Stomach (tissue), 9 donors: ENCODE data around the gene AAMP. TPM values are rescaled to one million over a fixed set of nuclear protein-coding genes. Genes with fewer than 3 reads are reported as not detected.

Experiments used
- DNase-seq, 2 donors: peaks; one replicate each; pipeline versions ENCODE4 v3.0.0 to v3.0.0-alpha.2; 2013 to 2019
- H3K27ac ChIP-seq, 5 donors: fragments of 200-600 bp in 4 of 5; sonication (generic) in 4 of 5; one replicate each; pipeline ENCODE4 v1.5.1; 2013 to 2019; ENCODE audit warnings: mild to moderate bottlenecking in 1 of 5, moderate library complexity in 1 of 5
- H3K27me3 ChIP-seq, 3 donors: fragments of 200-600 bp; sonication (generic); one replicate each; pipeline ENCODE4 v1.5.1; 2017 to 2019; ENCODE audit warnings: mixed run types in 1 of 3
- H3K36me3 ChIP-seq, 4 donors: fragments of 200-600 bp; sonication (generic); 1 replicate in 3 of 4; 2 replicates in 1 of 4; pipeline ENCODE4 v1.5.1; 2016 to 2019
- H3K4me1 ChIP-seq, 4 donors: fragments of 200-600 bp; sonication (generic); one replicate each; pipeline ENCODE4 v1.5.1; 2016 to 2019
- H3K4me3 ChIP-seq, 4 donors: fragments of 200-600 bp; sonication (generic) in 3 of 4; one replicate each; pipeline ENCODE4 v1.5.1; 2016 to 2019; ENCODE audit warnings: mild to moderate bottlenecking in 1 of 4
- H3K9me3 ChIP-seq, 4 donors: fragments of 200-600 bp; sonication (generic); one replicate each; pipeline ENCODE4 v1.5.1; 2016 to 2019
- EP300 ChIP-seq: sonication (generic); formaldehyde crosslinking; IDR thresholded peaks from one replicate; pipeline ENCODE4 v1.6.1; 2017; ENCODE audit warnings: antibody characterized with exemption
- POLR2A ChIP-seq, 4 donors: fragments of 450-650 bp; IDR thresholded peaks; one replicate each; pipeline ENCODE4 v1.6.1; 2016; ENCODE audit warnings: antibody characterized with exemption in 4 of 4, control low read depth in 2 of 4, mild to moderate bottlenecking in 1 of 4, moderate library complexity in 1 of 4
- POLR2AphosphoS5 ChIP-seq, 3 donors: sonication (generic); formaldehyde crosslinking; IDR thresholded peaks; one replicate each; pipeline ENCODE4 v1.6.1; 2016; ENCODE audit warnings: antibody characterized with exemption in 3 of 3
- WGBS, 5 donors: extraction: QIAGEN DNeasy Blood & Tissue Kit in 3 of 5; methylation state at CpG; one replicate each; pipeline versions ENCODE4 v1.1.5 to v1.1.7; 2013 to 2018; 5-methylcytosine and 5-hydroxymethylcytosine counted together
- intact Hi-C: fragments of 100-400 bp; cut with DNase I; formaldehyde crosslinking; loops from one replicate; pipeline ENCODE4 v1.15.1; 2023; ENCODE audit warnings: low total_unique reads
- polyA plus RNA-seq, 3 donors: library from polyadenylated mRNA; stranded (reverse); fragments of 200-250 nt; gene quantifications; one replicate each; pipeline ENCODE4 v1.2.3, GENCODE V29; 2013
- total RNA-seq, 5 donors: library from RNA; depleted of rRNA; stranded (reverse); fragments of >200 nt; gene quantifications; one replicate each; pipeline versions ENCODE4 v1.1.0 to v1.2.3, GENCODE V29; 2014 to 2016
- TF ChIP-seq, protein P1 (sequence below), 7 experiments: fragments of 450-650 bp in 4 of 7; fragments of 200-600 bp in 3 of 7; sonication (generic) in 3 of 7; IDR thresholded peaks; one replicate each; pipeline ENCODE4 v1.5.1; 2016 to 2019; ENCODE audit warnings: antibody characterized with exemption in 7 of 7, control low read depth in 2 of 7, mild to moderate bottlenecking in 1 of 7
- donor health status: healthy with polysubstance abuse.
- donor health status: Bipolar disorder and iron deficiency.
- donor health status: healthy.

Gene AAMP
- total and polyA plus RNA-seq, 8 donors = 82.6 to 218 (median 159) TPM

DNA sequence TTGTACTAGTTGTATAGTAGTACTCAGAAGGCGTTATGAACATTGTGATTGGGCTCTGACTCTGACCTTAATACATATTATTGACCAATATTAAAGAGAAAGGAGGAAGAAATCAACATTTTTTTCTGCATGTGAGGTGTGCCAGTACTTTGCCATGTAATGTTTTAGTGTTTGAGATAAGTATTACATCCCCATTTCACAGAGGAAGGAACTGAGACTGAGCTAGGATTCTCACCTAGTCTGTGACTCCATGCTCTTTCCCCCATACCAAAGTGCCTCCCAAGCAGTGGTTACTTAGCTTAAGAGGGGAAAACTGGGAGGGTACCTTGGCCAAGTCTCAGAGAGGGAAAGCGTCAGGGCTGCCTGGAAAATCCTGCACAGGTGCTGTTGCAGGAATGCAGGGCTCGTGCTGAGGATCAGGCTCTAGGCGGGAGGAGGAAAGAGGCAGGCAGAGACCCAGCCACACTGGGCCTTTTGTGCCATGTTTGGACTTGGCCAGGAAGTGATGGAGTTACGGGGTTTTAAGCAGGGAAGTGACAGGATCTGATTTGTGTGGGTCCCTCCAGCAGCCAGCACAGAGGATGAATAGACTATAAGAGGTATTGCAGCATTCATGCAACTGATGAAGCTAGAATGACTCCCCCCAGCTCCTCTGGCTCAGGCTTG lies 2.1 kb upstream of the AAMP start:
- 25 to 35% (median 32%) methylated on average over 5 of the region's 5 CpGs for WGBS, 5 donors
- Histone ChIP-seq H3K9me3 (no peaks in the 10 kb centered on the region), H3K36me3 (peaks cover 37 to 49% (median 48%) of the 10 kb centered on the region in 4 donors), H3K4me3 (peak overlapping the region in 2 of 4 donors; percentile 79 to 88), H3K27ac (peak overlapping the region; percentile 75 to 99 (median 85)), H3K4me1 (peaks cover 31 to 84% (median 70%) of the 10 kb centered on the region in 4 donors), H3K27me3 (no peaks in the 10 kb centered on the region)
- DNase-seq = no peak
- TF ChIP-seq, protein P1, sequence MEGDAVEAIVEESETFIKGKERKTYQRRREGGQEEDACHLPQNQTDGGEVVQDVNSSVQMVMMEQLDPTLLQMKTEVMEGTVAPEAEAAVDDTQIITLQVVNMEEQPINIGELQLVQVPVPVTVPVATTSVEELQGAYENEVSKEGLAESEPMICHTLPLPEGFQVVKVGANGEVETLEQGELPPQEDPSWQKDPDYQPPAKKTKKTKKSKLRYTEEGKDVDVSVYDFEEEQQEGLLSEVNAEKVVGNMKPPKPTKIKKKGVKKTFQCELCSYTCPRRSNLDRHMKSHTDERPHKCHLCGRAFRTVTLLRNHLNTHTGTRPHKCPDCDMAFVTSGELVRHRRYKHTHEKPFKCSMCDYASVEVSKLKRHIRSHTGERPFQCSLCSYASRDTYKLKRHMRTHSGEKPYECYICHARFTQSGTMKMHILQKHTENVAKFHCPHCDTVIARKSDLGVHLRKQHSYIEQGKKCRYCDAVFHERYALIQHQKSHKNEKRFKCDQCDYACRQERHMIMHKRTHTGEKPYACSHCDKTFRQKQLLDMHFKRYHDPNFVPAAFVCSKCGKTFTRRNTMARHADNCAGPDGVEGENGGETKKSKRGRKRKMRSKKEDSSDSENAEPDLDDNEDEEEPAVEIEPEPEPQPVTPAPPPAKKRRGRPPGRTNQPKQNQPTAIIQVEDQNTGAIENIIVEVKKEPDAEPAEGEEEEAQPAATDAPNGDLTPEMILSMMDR (IDR thresholded peaks at IDR 0.05) = no peak
- TF ChIP-seq POLR2A (IDR thresholded peaks at IDR 0.05) (no peak), POLR2AphosphoS5 (IDR thresholded peaks at IDR 0.05) (no peak), EP300 (no peak)
- intact Hi-C loops = no loop called here

DNA sequence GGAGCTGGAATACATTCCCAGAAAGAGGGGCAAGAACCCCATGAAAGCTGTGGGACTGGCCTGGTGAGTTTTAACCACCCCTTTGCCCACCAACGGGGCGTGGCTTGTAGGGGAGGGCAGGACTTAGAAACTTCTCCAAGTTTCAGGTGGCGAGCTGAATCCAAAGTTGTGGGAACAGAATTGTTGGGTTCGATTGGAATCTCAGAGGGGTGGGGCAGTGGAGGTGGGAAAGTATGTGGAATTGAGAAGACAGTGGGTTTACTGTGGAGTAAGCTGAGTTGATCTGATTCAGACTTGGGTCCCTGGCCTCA lies 1.5 kb upstream of the AAMP start:
- TF ChIP-seq POLR2AphosphoS5 (IDR thresholded peaks at IDR 0.05) = no peak
- TF ChIP-seq, protein P1 (IDR thresholded peaks at IDR 0.05) = no peak
- no peak for TF ChIP-seq EP300
- TF ChIP-seq POLR2A (IDR thresholded peaks at IDR 0.05) = no peak
- Histone ChIP-seq H3K9me3 (no peaks in the 10 kb centered on the region), H3K27me3 (no peaks in the 10 kb centered on the region), H3K4me1 (peaks cover 31 to 88% (median 72%) of the 10 kb centered on the region in 4 donors), H3K36me3 (peaks cover 37 to 49% (median 48%) of the 10 kb centered on the region in 4 donors), H3K27ac (peak overlapping the region; percentile 74 to 99 (median 85)), H3K4me3 (peak overlapping the region; percentile 70 to 88 (median 82))
- intact Hi-C loops = no loop called here
- peak in 1 of 2 donors; percentile 73 for DNase-seq
- WGBS, 5 donors = 22 to 41% (median 30%) methylated on average over 4 of the region's 4 CpGs

DNA sequence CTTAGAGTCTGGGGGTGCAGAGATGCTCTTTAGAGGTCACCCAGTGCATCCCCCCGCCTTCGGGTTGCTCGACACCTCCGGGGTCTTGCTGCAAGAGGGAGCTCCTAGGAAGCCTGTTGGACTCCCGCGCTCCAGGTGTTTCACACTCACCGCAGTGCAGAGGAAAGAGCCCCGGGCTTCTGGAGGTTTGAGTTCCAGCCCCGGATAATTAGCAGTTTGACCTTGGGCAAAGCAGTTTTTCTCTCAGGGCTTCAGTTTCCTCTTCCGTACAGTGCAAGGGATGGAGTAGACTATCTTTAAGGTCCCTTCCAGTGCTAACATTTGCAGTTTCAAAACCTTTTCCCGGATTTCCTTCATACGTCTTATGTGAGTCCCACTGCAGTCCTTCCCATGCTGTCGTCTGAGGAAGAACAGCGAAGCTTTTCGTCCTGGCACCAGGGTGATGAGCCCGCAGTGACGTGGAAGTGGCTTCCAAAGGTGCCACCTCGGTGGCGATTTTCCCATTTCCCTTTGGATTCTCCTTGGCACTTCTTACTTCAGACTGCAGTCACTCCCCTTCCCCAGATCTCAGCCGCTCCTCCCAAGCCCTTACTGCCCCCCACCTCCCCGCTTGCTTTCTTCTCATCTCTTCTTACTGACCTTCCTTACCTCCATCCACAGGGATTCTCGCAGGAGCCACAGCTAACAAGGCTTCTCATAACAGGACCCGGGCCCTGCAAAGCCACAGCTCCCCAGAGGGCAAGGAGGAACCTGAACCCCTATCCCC lies 967 bp upstream of the AAMP start:
- Histone ChIP-seq H3K36me3 (peaks cover 37 to 49% (median 48%) of the 10 kb centered on the region in 4 donors), H3K4me1 (peaks cover 32 to 88% (median 76%) of the 10 kb centered on the region in 4 donors), H3K27ac (peak overlapping the region; percentile 74 to 99 (median 85)), H3K4me3 (peak overlapping the region; percentile 70 to 88 (median 82)), H3K9me3 (no peaks in the 10 kb centered on the region), H3K27me3 (no peaks in the 10 kb centered on the region)
- 2 to 7% (median 4%) methylated on average over 19 to 23 of the region's 23 CpGs for WGBS, 5 donors
- intact Hi-C loops = no loop called here
- DNase-seq = peak in 1 of 2 donors; percentile 51
- no peak for TF ChIP-seq POLR2A (IDR thresholded peaks at IDR 0.05)
- TF ChIP-seq, protein P1 (IDR thresholded peaks at IDR 0.05) = no peak
- TF ChIP-seq POLR2AphosphoS5 (IDR thresholded peaks at IDR 0.05) = peak in 2 of 3 donors; percentile 14 to 27

DNA sequence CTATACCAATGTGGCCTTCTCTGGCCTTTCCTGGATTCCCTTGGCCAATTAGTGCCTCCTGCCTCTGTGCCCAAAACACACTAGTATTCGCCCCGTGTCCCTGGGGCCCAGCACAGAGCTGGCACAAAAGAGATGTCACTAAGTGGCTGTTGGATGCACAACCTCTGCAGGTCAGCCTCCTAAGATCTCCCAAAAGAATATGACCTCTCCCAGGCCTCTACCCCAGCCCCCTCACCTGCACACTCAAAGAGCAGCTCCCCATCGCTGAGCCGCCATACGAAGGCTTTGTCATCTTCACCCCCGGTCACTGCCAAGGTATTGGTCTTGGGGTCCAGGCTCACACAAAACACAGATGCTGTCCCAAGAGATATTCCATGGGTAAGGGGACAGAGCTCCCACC lies 2.7 kb downstream of the AAMP start:
- Histone ChIP-seq H3K9me3 (no peaks in the 10 kb centered on the region), H3K27ac (peak overlapping the region in 2 of 5 donors; percentile 19 to 89), H3K4me3 (no peak overlapping the region), H3K4me1 (peaks cover 58 to 92% (median 87%) of the 10 kb centered on the region in 4 donors), H3K36me3 (peaks cover 24 to 58% (median 56%) of the 10 kb centered on the region in 4 donors), H3K27me3 (no peaks in the 10 kb centered on the region)
- no peak for DNase-seq
- TF ChIP-seq EP300 = no peak
- TF ChIP-seq, protein P1 (IDR thresholded peaks at IDR 0.05) = no peak
- TF ChIP-seq POLR2AphosphoS5 (IDR thresholded peaks at IDR 0.05) = no peak
- TF ChIP-seq POLR2A (IDR thresholded peaks at IDR 0.05) = no peak
- intact Hi-C loops = loop anchor here (10.0 kb wide), 1 partner anchor 82 kb away; no protein-coding TSS in a partner anchor
- 89 to 95% (median 93%) methylated on average over 6 of the region's 6 CpGs for WGBS, 5 donors
